ENCODE data around the gene HIF1AN. TPM values are rescaled to one million over a fixed set of nuclear protein-coding genes. Genes with fewer than 3 reads are reported as not detected.
A peak's percentile ranks its signal among the peaks of the same experiment; 100 is the strongest.

Gene HIF1AN
- 6.3 and 13.9 TPM in 2 replicates for total RNA-seq (2014; rRNA removed; shearing (Covaris generic))

- DNase-seq (ENCODE audit: low spot score), result peak; percentile 96
- in situ Hi-C loops (cut with HindIII; ENCODE audit: low sequenced_read_pairs), result no loop called here
Observed at GRCh38 chr10:100535715-100536353, at the start of gene HIF1AN. Gene HIF1AN (plus strand): TSS chr10:100535943. CDS start chr10:100535959, 16 bp downstream.

GRCh38 chr10:100487529-100487928, 48.2 kb upstream of the HIF1AN start:
- in situ Hi-C loops (cut with HindIII; ENCODE audit: low sequenced_read_pairs), result no loop called here
- no peak for DNase-seq (ENCODE audit: low spot score)

GRCh38 chr10:100489396-100489795, 46.3 kb upstream of the HIF1AN start:
- in situ Hi-C loops (cut with HindIII; ENCODE audit: low sequenced_read_pairs), result no loop called here
- DNase-seq (ENCODE audit: low spot score), result no peak

- no peak for DNase-seq (ENCODE audit: low spot score)
- in situ Hi-C loops (cut with HindIII; ENCODE audit: low sequenced_read_pairs), result no loop called here
Observed at GRCh38 chr10:100490531-100490930, 45.2 kb upstream of the HIF1AN start.

GRCh38 chr10:100496567-100496966, 39.2 kb upstream of the HIF1AN start:
- in situ Hi-C loops (cut with HindIII; ENCODE audit: low sequenced_read_pairs), result no loop called here
- no peak for DNase-seq (ENCODE audit: low spot score)

GRCh38 chr10:100498059-100498458, 37.7 kb upstream of the HIF1AN start:
- in situ Hi-C loops (cut with HindIII; ENCODE audit: low sequenced_read_pairs), result no loop called here
- no peak for DNase-seq (ENCODE audit: low spot score)

- in situ Hi-C loops (cut with HindIII; ENCODE audit: low sequenced_read_pairs), result loop anchor here (25.0 kb wide), 1 partner anchor 164 kb away; the partner anchor contains the start of genes PKD2L1 and SCD
- no peak for DNase-seq (ENCODE audit: low spot score)
Observed at GRCh38 chr10:100501423-100501822, 34.3 kb upstream of the HIF1AN start.

- no peak for DNase-seq (ENCODE audit: low spot score)
- in situ Hi-C loops (cut with HindIII; ENCODE audit: low sequenced_read_pairs), result loop anchor here (25.0 kb wide), 1 partner anchor 166 kb away; the partner anchor contains the start of genes PKD2L1 and SCD
Observed at GRCh38 chr10:100502926-100503494, 32.7 kb upstream of the HIF1AN start.

GRCh38 chr10:100504096-100504495, 31.6 kb upstream of the HIF1AN start:
- in situ Hi-C loops (cut with HindIII; ENCODE audit: low sequenced_read_pairs), result loop anchor here (25.0 kb wide), 1 partner anchor 167 kb away; the partner anchor contains the start of genes PKD2L1 and SCD
- no peak for DNase-seq (ENCODE audit: low spot score)

GRCh38 chr10:100505164-100505563, 30.6 kb upstream of the HIF1AN start:
- DNase-seq (ENCODE audit: low spot score), result no peak
- in situ Hi-C loops (cut with HindIII; ENCODE audit: low sequenced_read_pairs), result loop anchor here (25.0 kb wide), 1 partner anchor 168 kb away; the partner anchor contains the start of genes PKD2L1 and SCD

GRCh38 chr10:100506596-100507356, 29.0 kb upstream of the HIF1AN start:
- in situ Hi-C loops (cut with HindIII; ENCODE audit: low sequenced_read_pairs), result loop anchor here (25.0 kb wide), 1 partner anchor 169 kb away; the partner anchor contains the start of genes PKD2L1 and SCD
- no peak for DNase-seq (ENCODE audit: low spot score)

- in situ Hi-C loops (cut with HindIII; ENCODE audit: low sequenced_read_pairs), result loop anchor here (25.0 kb wide), 1 partner anchor 170 kb away; the partner anchor contains the start of genes PKD2L1 and SCD
- no peak for DNase-seq (ENCODE audit: low spot score)
Observed at GRCh38 chr10:100507357-100507732, 28.4 kb upstream of the HIF1AN start.

- in situ Hi-C loops (cut with HindIII; ENCODE audit: low sequenced_read_pairs), result loop anchor here (25.0 kb wide), 1 partner anchor 171 kb away; the partner anchor contains the start of genes PKD2L1 and SCD
Observed at GRCh38 chr10:100508266-100508665, 27.5 kb upstream of the HIF1AN start.

GRCh38 chr10:100508691-100509150, 27.0 kb upstream of the HIF1AN start:
- in situ Hi-C loops (cut with HindIII; ENCODE audit: low sequenced_read_pairs), result loop anchor here (25.0 kb wide), 1 partner anchor 171 kb away; the partner anchor contains the start of genes PKD2L1 and SCD
- DNase-seq (ENCODE audit: low spot score), result peak; percentile 13

More at GRCh38 chr10:100508266-100508665, 27.5 kb upstream of the HIF1AN start:
- DNase-seq (ENCODE audit: low spot score), result no peak

- in situ Hi-C loops (cut with HindIII; ENCODE audit: low sequenced_read_pairs), result loop anchor here (25.0 kb wide), 1 partner anchor 172 kb away; the partner anchor contains the start of genes PKD2L1 and SCD
- DNase-seq (ENCODE audit: low spot score), result no peak
Observed at GRCh38 chr10:100509241-100509840, 26.4 kb upstream of the HIF1AN start.

GRCh38 chr10:100510533-100511308, 25.0 kb upstream of the HIF1AN start:
- in situ Hi-C loops (cut with HindIII; ENCODE audit: low sequenced_read_pairs), result loop anchor here (25.0 kb wide), 1 partner anchor 173 kb away; the partner anchor contains the start of genes PKD2L1 and SCD

GRCh38 chr10:100515612-100516011, 20.1 kb upstream of the HIF1AN start:
- DNase-seq (ENCODE audit: low spot score), result no peak
- in situ Hi-C loops (cut with HindIII; ENCODE audit: low sequenced_read_pairs), result loop anchor here (25.0 kb wide), 1 partner anchor 178 kb away; the partner anchor contains the start of genes PKD2L1 and SCD

More at GRCh38 chr10:100510533-100511308, 25.0 kb upstream of the HIF1AN start:
- no peak for DNase-seq (ENCODE audit: low spot score)

- in situ Hi-C loops (cut with HindIII; ENCODE audit: low sequenced_read_pairs), result loop anchor here (25.0 kb wide), 1 partner anchor 180 kb away; the partner anchor contains the start of genes PKD2L1 and SCD
- DNase-seq (ENCODE audit: low spot score), result peak; percentile 37
Observed at GRCh38 chr10:100516847-100517246, 18.9 kb upstream of the HIF1AN start.
